MM.1S (cell line): ENCODE measurements around the gene RNF6.

ENCODE experiments used
- DNase-seq: peaks from one replicate; pipeline ENCODE4 v3.0.0-alpha.2; 2015
- H2AFZ ChIP-seq: fragments of 300-600 bp; sonication (generic); 2 replicates; pipeline ENCODE4 v1.6.0; 2016; ENCODE audit warnings: antibody characterized with exemption, low read length
- H3F3A ChIP-seq: fragments of 300-600 bp; sonication (generic); 2 replicates; pipeline ENCODE4 v1.6.1; 2016; ENCODE audit warnings: mild to moderate bottlenecking, antibody characterized with exemption, low read length, moderate library complexity, mixed read lengths; ENCODE audit not compliant: insufficient read depth
- H3K27ac ChIP-seq: fragments of 300-600 bp; sonication (generic); 2 replicates; pipeline ENCODE4 v1.5.1; 2016; ENCODE audit warnings: mild to moderate bottlenecking, low read length
- H3K27me3 ChIP-seq: fragments of 300-600 bp; sonication (generic); replicated peaks from 2 replicates; pipeline ENCODE4 v1.6.0; 2016; ENCODE audit warnings: low read length; ENCODE audit not compliant: insufficient read depth
- H3K36me3 ChIP-seq: fragments of 300-600 bp; sonication (generic); replicated peaks from 2 replicates; pipeline ENCODE4 v1.6.1; 2016; ENCODE audit warnings: mild to moderate bottlenecking, low read length, mixed read lengths; ENCODE audit not compliant: insufficient read depth
- H3K4me1 ChIP-seq: fragments of 300-600 bp; sonication (generic); 2 replicates; pipeline ENCODE4 v1.6.1; 2016; ENCODE audit warnings: low read length, mixed read lengths
- H3K4me2 ChIP-seq: fragments of 300-600 bp; sonication (generic); 2 replicates; pipeline ENCODE4 v1.6.0; 2016; ENCODE audit warnings: low read depth, low read length
- H3K4me3 ChIP-seq: fragments of 300-600 bp; sonication (generic); 2 replicates; pipeline ENCODE4 v1.5.1; 2016; ENCODE audit warnings: low read length, mixed read lengths
- H3K79me2 ChIP-seq: fragments of 300-600 bp; sonication (generic); 2 replicates; pipeline ENCODE4 v1.6.1; 2016; ENCODE audit warnings: mixed run types, low read length, mixed read lengths
- H3K9ac ChIP-seq: fragments of 300-600 bp; sonication (generic); 2 replicates; pipeline ENCODE4 v1.6.1; 2016; ENCODE audit warnings: low read length, mixed read lengths
- H3K9me2 ChIP-seq: fragments of 300-600 bp; sonication (generic); replicated peaks from 2 replicates; pipeline ENCODE4 v1.6.1; 2016; ENCODE audit warnings: mild to moderate bottlenecking, low read length, mixed read lengths; ENCODE audit not compliant: insufficient read depth
- H3K9me3 ChIP-seq: fragments of 300-600 bp; sonication (generic); replicated peaks from 2 replicates; pipeline ENCODE4 v1.6.1; 2016; ENCODE audit warnings: mild to moderate bottlenecking, low read length, mixed read lengths; ENCODE audit not compliant: insufficient read depth
- H4K20me1 ChIP-seq: fragments of 300-600 bp; sonication (generic); 2 replicates; pipeline ENCODE4 v1.6.1; 2016; ENCODE audit warnings: mild to moderate bottlenecking, low read length, moderate library complexity, mixed read lengths; ENCODE audit not compliant: insufficient read depth
- EZH2 ChIP-seq: fragments of 300-600 bp; sonication (generic); optimal IDR thresholded peaks from 2 replicates; pipeline ENCODE3; 2017; ENCODE audit warnings: low read depth, mild to moderate bottlenecking, antibody characterized with exemption, low read length, mixed read lengths
- EZH2phosphoT487 ChIP-seq: fragments of 300-600 bp; sonication (generic); IDR thresholded peaks from 2 replicates; pipeline ENCODE4 v1.6.1; 2018; ENCODE audit warnings: antibody characterized with exemption, low read length
- TF ChIP-seq, protein P1 (sequence below): fragments of 300-600 bp; sonication (generic); IDR thresholded peaks from 2 replicates; pipeline ENCODE4 v1.5.1; 2016; ENCODE audit warnings: antibody characterized with exemption, low read length, mixed read lengths

Gene RNF6

DNA sequence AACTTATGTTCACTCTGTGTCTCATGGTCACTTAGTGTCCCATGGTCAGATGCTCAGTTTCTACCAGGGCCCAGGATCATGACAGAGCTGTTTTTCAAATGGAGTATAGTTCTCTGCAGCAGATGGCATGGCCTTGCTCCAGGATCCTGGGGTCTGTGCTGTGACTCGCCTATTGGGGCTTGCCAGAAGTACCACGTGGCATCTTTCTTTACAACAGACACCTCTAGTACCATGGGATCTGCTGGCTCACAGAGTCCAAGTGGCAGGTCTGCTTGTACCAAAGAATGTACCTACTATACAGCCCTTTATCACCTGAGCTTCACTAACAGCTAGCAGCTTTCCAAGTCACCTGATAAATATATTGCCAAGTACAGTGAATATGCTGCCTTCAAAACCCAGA lies 6.0 kb upstream of the RNF6 start:
- Histone ChIP-seq H2AFZ (no peak overlapping the region), H3K36me3 (no peaks in the 10 kb centered on the region), H4K20me1 (no peaks in the 10 kb centered on the region), H3K9me3 (no peaks in the 10 kb centered on the region), H3K27me3 (no peaks in the 10 kb centered on the region), H3K9ac (no peak overlapping the region), H3K9me2 (no peaks in the 10 kb centered on the region), H3K4me1 (no peaks in the 10 kb centered on the region), H3F3A (no peaks in the 10 kb centered on the region), H3K4me2 (no peak overlapping the region), H3K79me2 (no peaks in the 10 kb centered on the region), H3K4me3 (no peak overlapping the region), H3K27ac (no peak overlapping the region)
- TF ChIP-seq EZH2phosphoT487 (no peak), EZH2 (no peak)
- TF ChIP-seq, protein P1, sequence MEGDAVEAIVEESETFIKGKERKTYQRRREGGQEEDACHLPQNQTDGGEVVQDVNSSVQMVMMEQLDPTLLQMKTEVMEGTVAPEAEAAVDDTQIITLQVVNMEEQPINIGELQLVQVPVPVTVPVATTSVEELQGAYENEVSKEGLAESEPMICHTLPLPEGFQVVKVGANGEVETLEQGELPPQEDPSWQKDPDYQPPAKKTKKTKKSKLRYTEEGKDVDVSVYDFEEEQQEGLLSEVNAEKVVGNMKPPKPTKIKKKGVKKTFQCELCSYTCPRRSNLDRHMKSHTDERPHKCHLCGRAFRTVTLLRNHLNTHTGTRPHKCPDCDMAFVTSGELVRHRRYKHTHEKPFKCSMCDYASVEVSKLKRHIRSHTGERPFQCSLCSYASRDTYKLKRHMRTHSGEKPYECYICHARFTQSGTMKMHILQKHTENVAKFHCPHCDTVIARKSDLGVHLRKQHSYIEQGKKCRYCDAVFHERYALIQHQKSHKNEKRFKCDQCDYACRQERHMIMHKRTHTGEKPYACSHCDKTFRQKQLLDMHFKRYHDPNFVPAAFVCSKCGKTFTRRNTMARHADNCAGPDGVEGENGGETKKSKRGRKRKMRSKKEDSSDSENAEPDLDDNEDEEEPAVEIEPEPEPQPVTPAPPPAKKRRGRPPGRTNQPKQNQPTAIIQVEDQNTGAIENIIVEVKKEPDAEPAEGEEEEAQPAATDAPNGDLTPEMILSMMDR, result no peak
- no peak for DNase-seq

DNA sequence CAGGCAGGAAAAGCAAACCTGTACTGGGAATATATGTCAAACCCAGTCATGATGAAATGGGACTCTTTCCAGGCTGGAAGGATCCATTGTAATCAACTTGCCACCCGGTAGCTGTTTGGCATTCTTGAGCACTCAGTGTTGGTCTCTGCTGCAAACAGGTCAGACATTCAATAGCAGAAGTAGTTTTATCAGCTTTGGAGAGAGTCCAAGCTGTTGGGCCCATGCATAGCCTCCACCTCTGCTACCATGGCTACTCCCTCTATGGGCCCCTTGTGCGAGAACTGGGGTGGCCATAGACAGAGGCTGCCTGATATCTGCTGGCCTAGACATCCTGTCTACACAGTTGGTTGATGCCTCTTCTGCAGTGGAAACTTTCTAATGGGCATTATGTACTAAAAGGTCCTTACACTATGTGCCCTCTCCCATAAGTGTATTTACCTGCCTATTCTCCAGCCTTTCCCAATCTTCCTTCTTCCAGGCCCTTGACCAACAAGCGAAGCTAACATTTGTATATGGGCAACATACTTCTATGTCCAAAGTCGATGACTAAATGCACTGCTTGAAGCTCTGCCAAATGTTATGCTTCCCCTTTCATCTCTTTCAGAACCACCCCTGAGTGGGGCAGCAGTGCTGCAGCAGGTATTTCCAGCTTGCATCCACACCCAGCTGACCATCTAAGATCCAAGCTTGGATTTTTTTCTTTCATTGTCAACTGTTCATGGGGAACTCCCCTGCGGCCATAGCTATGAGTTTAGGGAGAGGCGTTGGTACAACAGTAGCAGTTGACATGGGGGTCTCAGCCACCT lies 5.3 kb upstream of the RNF6 start:
- Histone ChIP-seq H2AFZ (no peak overlapping the region), H3K27ac (no peak overlapping the region), H3K27me3 (no peaks in the 10 kb centered on the region), H3F3A (no peaks in the 10 kb centered on the region), H4K20me1 (no peaks in the 10 kb centered on the region), H3K4me3 (no peak overlapping the region), H3K4me1 (no peaks in the 10 kb centered on the region), H3K9me3 (no peaks in the 10 kb centered on the region), H3K36me3 (no peaks in the 10 kb centered on the region), H3K9me2 (no peaks in the 10 kb centered on the region), H3K9ac (no peak overlapping the region), H3K79me2 (no peaks in the 10 kb centered on the region), H3K4me2 (no peak overlapping the region)
- TF ChIP-seq, protein P1, result no peak
- TF ChIP-seq EZH2 (no peak), EZH2phosphoT487 (no peak)
- no peak for DNase-seq

- Histone ChIP-seq H3K9me3 (no peaks in the 10 kb centered on the region), H4K20me1 (no peaks in the 10 kb centered on the region), H3K79me2 (peaks cover 7% of the 10 kb centered on the region), H3F3A (no peaks in the 10 kb centered on the region), H3K9me2 (no peaks in the 10 kb centered on the region), H3K4me3 (no peak overlapping the region), H3K4me2 (no peak overlapping the region), H3K36me3 (no peaks in the 10 kb centered on the region), H2AFZ (no peak overlapping the region), H3K4me1 (no peaks in the 10 kb centered on the region), H3K9ac (no peak overlapping the region), H3K27me3 (no peaks in the 10 kb centered on the region), H3K27ac (no peak overlapping the region)
- DNase-seq, result no peak
- TF ChIP-seq EZH2phosphoT487 (no peak), EZH2 (no peak)
These were observed 3.9 kb upstream of the RNF6 start for GRCh38 chr13:26225896-26226617.
